ENCODE measurements around the gene CLRN2.

GRCh38 chr4:17515445-17516407 is 761 bp downstream of the CLRN2 start:
- TF ChIP-seq, protein P1, sequence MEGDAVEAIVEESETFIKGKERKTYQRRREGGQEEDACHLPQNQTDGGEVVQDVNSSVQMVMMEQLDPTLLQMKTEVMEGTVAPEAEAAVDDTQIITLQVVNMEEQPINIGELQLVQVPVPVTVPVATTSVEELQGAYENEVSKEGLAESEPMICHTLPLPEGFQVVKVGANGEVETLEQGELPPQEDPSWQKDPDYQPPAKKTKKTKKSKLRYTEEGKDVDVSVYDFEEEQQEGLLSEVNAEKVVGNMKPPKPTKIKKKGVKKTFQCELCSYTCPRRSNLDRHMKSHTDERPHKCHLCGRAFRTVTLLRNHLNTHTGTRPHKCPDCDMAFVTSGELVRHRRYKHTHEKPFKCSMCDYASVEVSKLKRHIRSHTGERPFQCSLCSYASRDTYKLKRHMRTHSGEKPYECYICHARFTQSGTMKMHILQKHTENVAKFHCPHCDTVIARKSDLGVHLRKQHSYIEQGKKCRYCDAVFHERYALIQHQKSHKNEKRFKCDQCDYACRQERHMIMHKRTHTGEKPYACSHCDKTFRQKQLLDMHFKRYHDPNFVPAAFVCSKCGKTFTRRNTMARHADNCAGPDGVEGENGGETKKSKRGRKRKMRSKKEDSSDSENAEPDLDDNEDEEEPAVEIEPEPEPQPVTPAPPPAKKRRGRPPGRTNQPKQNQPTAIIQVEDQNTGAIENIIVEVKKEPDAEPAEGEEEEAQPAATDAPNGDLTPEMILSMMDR (conservative IDR thresholded peaks at IDR 0.05; ENCODE audit: low read length): no peak
- TF ChIP-seq EZH2phosphoT487 (IDR thresholded peaks at IDR 0.05; ENCODE audit: borderline replicate concordance, low read depth, low read length): no peak
